Spleen (tissue), 11 donors: ENCODE results near the gene FIGNL1. TPM values are rescaled to one million over a fixed set of nuclear protein-coding genes. Genes with fewer than 3 reads are reported as not detected.

ENCODE experiments used
- DNase-seq: peaks from one replicate; pipeline ENCODE4 v3.0.0-alpha.2; 2020
- H3K27ac ChIP-seq, 8 donors: fragments of 200-600 bp; sonication (generic) in 7 of 8; 1 replicate in 4 of 8; 2 replicates in 4 of 8; pipeline versions ENCODE4 v1.5.0 to v1.8.0; 2016 to 2021; ENCODE audit warnings: inconsistent platforms in 4 of 8, mild to moderate bottlenecking in 4 of 8, moderate library complexity in 1 of 8
- H3K27me3 ChIP-seq, 7 donors: fragments of 200-600 bp; sonication (generic) in 6 of 7; replicated peaks in 1 of 7; 1 replicate in 4 of 7; 2 replicates in 3 of 7; pipeline versions ENCODE4 v1.5.0 to v1.8.0; 2016 to 2021; ENCODE audit warnings: inconsistent platforms in 3 of 7, mild to moderate bottlenecking in 1 of 7
- H3K36me3 ChIP-seq, 6 donors: fragments of 200-600 bp; sonication (generic) in 5 of 6; 1 replicate in 4 of 6; 2 replicates in 2 of 6; pipeline versions ENCODE4 v1.5.0 to v1.8.0; 2016 to 2021; ENCODE audit warnings: inconsistent platforms in 2 of 6
- H3K4me1 ChIP-seq, 6 donors: fragments of 200-600 bp; sonication (generic) in 5 of 6; 1 replicate in 3 of 6; 2 replicates in 3 of 6; pipeline versions ENCODE4 v1.5.0 to v1.8.0; 2016 to 2021; ENCODE audit warnings: inconsistent platforms in 3 of 6
- H3K4me3 ChIP-seq, 8 donors: fragments of 200-600 bp; sonication (generic) in 7 of 8; 1 replicate in 4 of 8; 2 replicates in 4 of 8; pipeline versions ENCODE4 v1.5.0 to v1.8.0; 2016 to 2021; ENCODE audit warnings: inconsistent platforms in 4 of 8, mild to moderate bottlenecking in 4 of 8, moderate library complexity in 2 of 8
- H3K9me3 ChIP-seq, 8 donors: fragments of 200-600 bp; sonication (generic) in 7 of 8; 1 replicate in 4 of 8; 2 replicates in 4 of 8; pipeline versions ENCODE4 v1.5.0 to v1.8.0; 2016 to 2021; ENCODE audit warnings: inconsistent platforms in 4 of 8
- POLR2A ChIP-seq, 3 donors: fragments of 450-650 bp; IDR thresholded peaks; one replicate each; pipeline ENCODE4 v1.5.1; 2017; ENCODE audit warnings: antibody characterized with exemption in 3 of 3, mild to moderate bottlenecking in 1 of 3
- POLR2AphosphoS5 ChIP-seq, 3 donors: sonication (generic); formaldehyde crosslinking; IDR thresholded peaks; one replicate each; pipeline ENCODE4 v1.5.1; 2017; ENCODE audit warnings: antibody characterized with exemption in 3 of 3
- WGBS, 5 donors: extraction: QIAGEN DNeasy Blood & Tissue Kit in 3 of 5; methylation state at CpG; one replicate each; pipeline versions ENCODE4 v1.1.5 to v1.1.7; 2013 to 2018; 5-methylcytosine and 5-hydroxymethylcytosine counted together
- intact Hi-C: fragments of 100-400 bp; cut with DNase I; formaldehyde crosslinking; loops from one replicate; pipeline ENCODE4 v1.15.0; 2023; ENCODE audit warnings: low total_unique reads
- polyA plus RNA-seq, 3 donors: library from polyadenylated mRNA; stranded (reverse); fragments of 200-250 nt; gene quantifications; one replicate each; pipeline ENCODE4 v1.2.1, GENCODE V29; 2013
- total RNA-seq, 7 donors: library from RNA; depleted of rRNA in 3 of 7; stranded (reverse); fragments of >200 nt in 3 of 7; fragmentation: NEBNext Ultra II Directional in 4 of 7; extraction: Animal tissue kit (Norgen Biotek cat#: 25700) in 4 of 7; gene quantifications; one replicate each; pipeline versions ENCODE4 v1.1.0 to v1.2.1, GENCODE V29; 2016 to 2021
- TF ChIP-seq, protein P1 (sequence below), 11 experiments: fragments of 200-600 bp in 7 of 11; fragments of 450-650 bp in 4 of 11; sonication (generic) in 4 of 11; IDR thresholded peaks in 8 of 11; conservative IDR thresholded peaks in 3 of 11; 1 replicate in 7 of 11; 2 replicates in 4 of 11; pipeline versions ENCODE4 v1.4.0 to v1.8.0; 2016 to 2021; ENCODE audit warnings: antibody characterized with exemption in 11 of 11, inconsistent platforms in 4 of 11, mild to moderate bottlenecking in 1 of 11
- donor health status: healthy with polysubstance abuse.
- donor health status: DM: no; HTN: no; CAD: no; lungs with moderate emphysema.
- donor health status: DM: no; HTN: no; CAD: no.
- donor health status: Bipolar disorder and iron deficiency.
- donor health status: healthy.
- donor health status: DM: no; HTN: no; CAD: no.
- donor health status: DM: yes; HTN: yes; CAD: no.

FIGNL1 gene
- total and polyA plus RNA-seq, 10 donors = 5.0 to 22.5 (median 10.7) TPM

DNA sequence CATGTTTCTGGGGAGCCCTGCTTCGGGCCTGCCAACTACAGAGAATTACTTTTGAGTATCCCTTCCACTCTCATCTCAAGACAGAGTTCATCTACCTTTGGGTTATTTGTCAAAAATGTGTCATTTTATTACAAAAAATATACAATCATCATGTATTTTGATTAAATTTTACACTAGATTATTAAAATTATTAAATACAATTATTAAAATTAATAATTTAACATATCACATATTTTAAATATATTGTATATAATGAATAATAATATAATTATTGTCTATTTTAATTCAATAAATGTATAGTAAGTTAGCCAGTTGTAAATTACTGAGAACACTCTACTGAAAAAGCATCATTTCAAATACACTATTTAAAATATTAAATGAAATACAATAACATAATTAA, 50.9 kb downstream of the FIGNL1 start:
- Histone ChIP-seq H3K9me3 (no peaks in the 10 kb centered on the region), H3K4me1 (peaks cover 28 to 93% (median 41%) of the 10 kb centered on the region in 6 donors), H3K4me3 (no peak overlapping the region), H3K27ac (peak overlapping the region in 2 of 8 donors; percentile 75 to 88), H3K36me3 (peaks cover 0 to 85% (median 37%) of the 10 kb centered on the region in 6 donors), H3K27me3 (peaks cover 0 to 17% (median 0%) of the 10 kb centered on the region in 7 donors)
- TF ChIP-seq POLR2A (IDR thresholded peaks at IDR 0.05) = no peak
- TF ChIP-seq, protein P1, sequence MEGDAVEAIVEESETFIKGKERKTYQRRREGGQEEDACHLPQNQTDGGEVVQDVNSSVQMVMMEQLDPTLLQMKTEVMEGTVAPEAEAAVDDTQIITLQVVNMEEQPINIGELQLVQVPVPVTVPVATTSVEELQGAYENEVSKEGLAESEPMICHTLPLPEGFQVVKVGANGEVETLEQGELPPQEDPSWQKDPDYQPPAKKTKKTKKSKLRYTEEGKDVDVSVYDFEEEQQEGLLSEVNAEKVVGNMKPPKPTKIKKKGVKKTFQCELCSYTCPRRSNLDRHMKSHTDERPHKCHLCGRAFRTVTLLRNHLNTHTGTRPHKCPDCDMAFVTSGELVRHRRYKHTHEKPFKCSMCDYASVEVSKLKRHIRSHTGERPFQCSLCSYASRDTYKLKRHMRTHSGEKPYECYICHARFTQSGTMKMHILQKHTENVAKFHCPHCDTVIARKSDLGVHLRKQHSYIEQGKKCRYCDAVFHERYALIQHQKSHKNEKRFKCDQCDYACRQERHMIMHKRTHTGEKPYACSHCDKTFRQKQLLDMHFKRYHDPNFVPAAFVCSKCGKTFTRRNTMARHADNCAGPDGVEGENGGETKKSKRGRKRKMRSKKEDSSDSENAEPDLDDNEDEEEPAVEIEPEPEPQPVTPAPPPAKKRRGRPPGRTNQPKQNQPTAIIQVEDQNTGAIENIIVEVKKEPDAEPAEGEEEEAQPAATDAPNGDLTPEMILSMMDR (IDR thresholded peaks at IDR 0.05 in 8 of 11, conservative IDR thresholded peaks at IDR 0.05 in 3 of 11) = no peak
- TF ChIP-seq POLR2AphosphoS5 (IDR thresholded peaks at IDR 0.05) = no peak
- DNase-seq = no peak
- 90 to 100% (median 93%) methylated on average over 1 of the region's 1 CpG for WGBS, 5 donors
- intact Hi-C loops = no loop called here

DNA sequence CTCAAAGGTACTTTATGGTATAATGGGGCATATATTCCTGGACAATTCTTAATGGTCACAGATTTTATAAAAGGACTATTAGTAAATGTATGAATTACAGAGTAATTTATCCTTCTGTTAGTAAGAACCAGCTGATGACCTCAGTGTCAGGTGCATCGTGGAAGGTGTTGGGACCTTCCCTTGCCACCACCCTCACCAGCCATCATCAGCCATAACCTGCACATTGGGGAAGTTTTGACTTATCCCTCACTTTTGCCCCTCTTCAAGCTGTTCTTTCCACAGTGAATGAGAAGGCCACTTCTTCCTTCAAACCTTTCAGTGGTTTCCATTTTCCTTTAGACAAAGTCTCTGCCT, 52.2 kb downstream of the FIGNL1 start:
- Histone ChIP-seq H3K4me3 (no peak overlapping the region), H3K9me3 (no peaks in the 10 kb centered on the region), H3K27me3 (peaks cover 0 to 17% (median 0%) of the 10 kb centered on the region in 7 donors), H3K36me3 (peaks cover 0 to 87% (median 42%) of the 10 kb centered on the region in 6 donors), H3K4me1 (peaks cover 38 to 93% (median 51%) of the 10 kb centered on the region in 6 donors), H3K27ac (peak overlapping the region in 7 of 8 donors; percentile 18 to 88 (median 56))
- DNase-seq = no peak
- intact Hi-C loops = no loop called here
- WGBS, 5 donors = 55 to 86% (median 66%) methylated on average over 1 of the region's 1 CpG
- no peak for TF ChIP-seq POLR2A (IDR thresholded peaks at IDR 0.05)
- no peak for TF ChIP-seq POLR2AphosphoS5 (IDR thresholded peaks at IDR 0.05)

DNA sequence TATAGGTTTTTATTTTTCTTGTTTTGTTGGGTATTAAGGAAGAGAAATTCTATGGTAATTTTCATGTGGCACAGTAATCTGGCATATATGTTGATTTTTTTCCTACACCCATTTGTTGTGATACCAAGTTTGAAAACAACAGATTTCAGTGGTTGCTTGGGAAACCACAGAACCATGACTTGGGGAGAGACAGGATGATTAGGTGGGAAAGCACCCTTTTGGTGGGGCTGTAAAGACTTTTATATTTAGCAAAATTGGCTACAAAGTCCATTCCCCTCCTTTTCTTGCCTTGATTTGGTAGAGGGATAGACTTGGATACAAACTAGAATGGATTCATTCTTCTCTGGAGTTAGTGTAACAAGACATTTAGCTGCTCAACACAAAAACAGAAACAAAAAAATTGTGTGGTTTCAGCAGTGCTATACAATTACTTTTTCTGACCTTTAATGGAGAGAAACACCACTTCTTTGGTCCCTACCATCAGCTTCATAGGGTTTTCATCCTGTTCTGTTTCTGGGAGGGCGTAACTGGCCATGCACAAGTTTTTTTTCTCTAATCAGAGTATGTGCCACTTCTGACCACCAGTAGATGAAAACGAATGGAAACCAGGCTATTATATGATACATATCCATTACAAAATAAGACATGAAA, 52.7 kb downstream of the FIGNL1 start:
- peaks cover 38 to 93% (median 56%) of the 10 kb centered on the region in 6 donors for H3K4me1 ChIP-seq
- no peak for TF ChIP-seq POLR2AphosphoS5 (IDR thresholded peaks at IDR 0.05)
- TF ChIP-seq, protein P1 (IDR thresholded peaks at IDR 0.05 in 8 of 11, conservative IDR thresholded peaks at IDR 0.05 in 3 of 11) = no peak
- no peak for TF ChIP-seq POLR2A (IDR thresholded peaks at IDR 0.05)

DNA sequence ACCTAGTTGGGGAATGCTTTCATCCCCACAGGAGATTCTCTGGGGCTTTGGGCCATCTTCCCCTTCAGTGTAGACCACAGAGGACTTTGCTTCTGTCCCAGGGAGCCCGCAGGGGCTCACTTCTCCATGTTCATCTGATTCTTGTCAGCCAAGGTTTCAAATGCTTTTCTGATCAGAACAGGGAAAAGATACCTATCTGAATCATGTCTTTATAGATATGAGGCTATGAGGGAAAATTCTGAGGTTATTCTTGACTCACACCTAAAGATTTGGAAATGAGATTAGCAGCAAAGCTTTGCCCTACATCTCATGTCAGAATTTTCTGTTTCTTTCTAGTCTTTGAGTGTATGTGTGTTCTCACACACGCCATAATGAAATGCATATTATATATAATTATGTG, 53.3 kb downstream of the FIGNL1 start:
- WGBS, 5 donors = 69 to 80% (median 71%) methylated on average over 2 of the region's 2 CpGs
- Histone ChIP-seq H3K9me3 (no peaks in the 10 kb centered on the region), H3K27ac (peak overlapping the region in 7 of 8 donors; percentile 16 to 88 (median 56)), H3K4me3 (no peak overlapping the region), H3K36me3 (peaks cover 0 to 87% (median 42%) of the 10 kb centered on the region in 6 donors), H3K27me3 (peaks cover 0 to 17% (median 0%) of the 10 kb centered on the region in 7 donors), H3K4me1 (peaks cover 38 to 93% (median 61%) of the 10 kb centered on the region in 6 donors)
- no peak for DNase-seq
- intact Hi-C loops = no loop called here
- TF ChIP-seq POLR2AphosphoS5 (IDR thresholded peaks at IDR 0.05) (no peak), POLR2A (IDR thresholded peaks at IDR 0.05) (no peak)
- TF ChIP-seq, protein P1 (IDR thresholded peaks at IDR 0.05 in 8 of 11, conservative IDR thresholded peaks at IDR 0.05 in 3 of 11) = no peak

More for the DNA sequence above, 52.7 kb downstream of the FIGNL1 start:
- DNase-seq = no peak
- WGBS, 5 donors = 78 to 87% (median 81%) methylated on average over 2 of the region's 2 CpGs
- intact Hi-C loops = no loop called here
- Histone ChIP-seq H3K36me3 (peaks cover 0 to 87% (median 42%) of the 10 kb centered on the region in 6 donors), H3K9me3 (no peaks in the 10 kb centered on the region), H3K27ac (peak overlapping the region in 7 of 8 donors; percentile 18 to 88 (median 56)), H3K27me3 (peaks cover 0 to 17% (median 0%) of the 10 kb centered on the region in 7 donors), H3K4me3 (no peak overlapping the region)
